Gastroesophageal sphincter (tissue), 4 donors: ENCODE data around the gene NFKB1. TPM values are rescaled to one million over a fixed set of nuclear protein-coding genes. Genes with fewer than 3 reads are reported as not detected.

Experiments used
- ATAC-seq: fragments of 150-250 bp; one replicate; pipeline ENCODE4 v1.9.1; 2016; ENCODE audit warnings: mild to moderate bottlenecking, moderate library complexity
- H3K27ac ChIP-seq, 4 donors: fragments of 200-600 bp; sonication (generic) in 3 of 4; 1 replicate in 3 of 4; 2 replicates in 1 of 4; pipeline ENCODE4 v1.5.1; 2016 to 2019
- H3K27me3 ChIP-seq: fragments of 200-600 bp; sonication (generic); one replicate; pipeline ENCODE4 v1.5.1; 2019
- H3K36me3 ChIP-seq, 2 donors: fragments of 200-600 bp; sonication (generic); one replicate each; pipeline ENCODE4 v1.5.1; 2019; ENCODE audit warnings: control low read depth in 1 of 2
- H3K4me1 ChIP-seq, 3 donors: fragments of 200-600 bp; sonication (generic); 1 replicate in 2 of 3; 2 replicates in 1 of 3; pipeline ENCODE4 v1.5.1; 2016 to 2019; ENCODE audit warnings: control low read depth in 2 of 3
- H3K4me3 ChIP-seq, 2 donors: fragments of 200-600 bp; sonication (generic); one replicate each; pipeline ENCODE4 v1.5.1; 2019; ENCODE audit warnings: mild to moderate bottlenecking in 1 of 2, moderate library complexity in 1 of 2
- H3K9me3 ChIP-seq, 3 donors: fragments of 200-600 bp; sonication (generic); one replicate each; pipeline ENCODE4 v1.5.1; 2017 to 2019; ENCODE audit warnings: control low read depth in 2 of 3
- EP300 ChIP-seq: sonication (generic); formaldehyde crosslinking; IDR thresholded peaks from one replicate; pipeline ENCODE4 v1.6.1; 2017; ENCODE audit warnings: antibody characterized with exemption, mild to moderate bottlenecking
- POLR2A ChIP-seq, 2 donors: fragments of 450-650 bp; IDR thresholded peaks; one replicate each; pipeline ENCODE4 v1.6.1; 2017; ENCODE audit warnings: antibody characterized with exemption in 2 of 2, mild to moderate bottlenecking in 2 of 2, moderate library complexity in 1 of 2
- POLR2AphosphoS5 ChIP-seq: sonication (generic); formaldehyde crosslinking; IDR thresholded peaks from one replicate; pipeline ENCODE4 v1.6.1; 2017; ENCODE audit warnings: antibody characterized with exemption
- WGBS, 2 donors: methylation state at CpG; one replicate each; pipeline ENCODE4 v1.1.5; 2018; ENCODE audit warnings: low coverage in 1 of 2; 5-methylcytosine and 5-hydroxymethylcytosine counted together
- total RNA-seq, 4 donors: library from RNA; depleted of rRNA; stranded (reverse); fragments of >200 nt; gene quantifications; one replicate each; pipeline ENCODE4 v1.1.0, GENCODE V29; 2016
- TF ChIP-seq, protein P1 (sequence below), 4 experiments: fragments of 200-600 bp in 2 of 4; fragments of 450-650 bp in 2 of 4; sonication (generic) in 1 of 4; IDR thresholded peaks; one replicate each; pipeline ENCODE4 v1.5.1; 2017 to 2019; ENCODE audit warnings: antibody characterized with exemption in 4 of 4, mild to moderate bottlenecking in 2 of 4, moderate library complexity in 2 of 4

Gene NFKB1
- total RNA-seq, 4 donors from 2014 or later, result 27.6 to 50.1 (median 43.8) TPM

DNA sequence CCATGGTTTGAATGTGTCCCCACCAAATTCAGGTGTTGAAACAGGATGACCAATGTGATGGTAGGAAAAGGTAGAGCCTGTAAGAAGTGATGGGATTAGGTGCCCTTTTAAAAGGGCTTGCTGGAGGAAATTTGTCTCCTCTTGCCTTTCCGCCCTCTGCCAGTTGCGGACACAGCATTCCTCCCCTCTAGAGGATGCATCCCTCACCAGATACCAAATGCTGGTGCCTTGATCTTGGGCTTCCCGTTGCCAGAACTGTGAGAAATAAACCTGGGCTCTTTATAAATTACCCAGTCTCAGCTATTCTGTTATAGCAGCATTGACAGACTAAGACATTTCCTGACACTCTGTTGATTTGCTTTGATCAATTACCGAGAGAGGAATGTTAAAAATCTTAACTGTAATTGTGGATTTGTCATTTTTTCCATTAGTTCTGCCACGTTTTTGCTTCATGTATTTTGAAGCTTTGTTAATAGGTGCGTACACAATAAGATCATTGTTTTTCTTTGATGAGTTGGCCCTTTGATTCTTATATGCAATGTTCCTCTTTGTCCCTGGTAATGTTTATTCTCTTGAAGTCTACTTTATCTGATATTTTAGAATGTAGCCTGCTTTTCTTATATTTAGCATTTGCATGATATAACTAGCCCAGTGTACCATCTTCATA is 13.3 kb downstream of the NFKB1 start:
- H3K27ac ChIP-seq, result no peak overlapping the region

DNA sequence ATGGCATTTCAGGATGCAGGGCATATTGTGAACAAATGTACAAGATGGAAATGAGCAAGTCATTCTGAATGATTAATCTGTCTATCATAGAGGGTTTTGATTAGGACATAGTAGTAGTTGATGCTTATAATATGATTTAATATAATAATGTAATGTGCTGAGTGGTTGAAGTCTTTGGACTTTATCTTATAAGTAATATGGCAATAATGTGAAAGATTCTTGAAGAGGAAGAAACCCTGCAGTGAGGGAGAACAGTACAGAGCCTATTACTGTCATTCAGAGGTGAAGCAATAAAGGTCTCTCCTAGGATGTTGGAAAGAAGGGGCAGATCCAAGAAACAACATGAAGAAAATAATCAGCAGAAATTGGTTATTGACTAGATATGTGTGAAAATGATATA is 16.6 kb downstream of the NFKB1 start:
- TF ChIP-seq EP300 (no peak), POLR2AphosphoS5 (no peak), POLR2A (IDR thresholded peaks at IDR 0.05) (no peak)
- TF ChIP-seq, protein P1, sequence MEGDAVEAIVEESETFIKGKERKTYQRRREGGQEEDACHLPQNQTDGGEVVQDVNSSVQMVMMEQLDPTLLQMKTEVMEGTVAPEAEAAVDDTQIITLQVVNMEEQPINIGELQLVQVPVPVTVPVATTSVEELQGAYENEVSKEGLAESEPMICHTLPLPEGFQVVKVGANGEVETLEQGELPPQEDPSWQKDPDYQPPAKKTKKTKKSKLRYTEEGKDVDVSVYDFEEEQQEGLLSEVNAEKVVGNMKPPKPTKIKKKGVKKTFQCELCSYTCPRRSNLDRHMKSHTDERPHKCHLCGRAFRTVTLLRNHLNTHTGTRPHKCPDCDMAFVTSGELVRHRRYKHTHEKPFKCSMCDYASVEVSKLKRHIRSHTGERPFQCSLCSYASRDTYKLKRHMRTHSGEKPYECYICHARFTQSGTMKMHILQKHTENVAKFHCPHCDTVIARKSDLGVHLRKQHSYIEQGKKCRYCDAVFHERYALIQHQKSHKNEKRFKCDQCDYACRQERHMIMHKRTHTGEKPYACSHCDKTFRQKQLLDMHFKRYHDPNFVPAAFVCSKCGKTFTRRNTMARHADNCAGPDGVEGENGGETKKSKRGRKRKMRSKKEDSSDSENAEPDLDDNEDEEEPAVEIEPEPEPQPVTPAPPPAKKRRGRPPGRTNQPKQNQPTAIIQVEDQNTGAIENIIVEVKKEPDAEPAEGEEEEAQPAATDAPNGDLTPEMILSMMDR (IDR thresholded peaks at IDR 0.05), result no peak
- no peaks in the 10 kb centered on the region for H3K36me3 ChIP-seq
- H3K9me3 ChIP-seq, result no peaks in the 10 kb centered on the region
- no peaks in the 10 kb centered on the region for H3K27me3 ChIP-seq
- no peak overlapping the region for H3K4me3 ChIP-seq
- peaks cover 0 to 41% (median 12%) of the 10 kb centered on the region in 3 donors for H3K4me1 ChIP-seq
- no peak overlapping the region for H3K27ac ChIP-seq
- ATAC-seq, result no peak

More for the DNA sequence above, 13.3 kb downstream of the NFKB1 start:
- TF ChIP-seq, protein P1 (IDR thresholded peaks at IDR 0.05), result no peak
- TF ChIP-seq EP300 (no peak), POLR2AphosphoS5 (no peak), POLR2A (IDR thresholded peaks at IDR 0.05) (no peak)
- H3K4me3 ChIP-seq, result no peak overlapping the region
- H3K36me3 ChIP-seq, result no peaks in the 10 kb centered on the region
- ATAC-seq, result no peak
- no peaks in the 10 kb centered on the region for H3K9me3 ChIP-seq
- H3K4me1 ChIP-seq, result peaks cover 0 to 24% (median 9%) of the 10 kb centered on the region in 3 donors
- H3K27me3 ChIP-seq, result no peaks in the 10 kb centered on the region
- WGBS, 2 donors, result 68 to 73% methylated on average over 6 of the region's 6 CpGs

DNA sequence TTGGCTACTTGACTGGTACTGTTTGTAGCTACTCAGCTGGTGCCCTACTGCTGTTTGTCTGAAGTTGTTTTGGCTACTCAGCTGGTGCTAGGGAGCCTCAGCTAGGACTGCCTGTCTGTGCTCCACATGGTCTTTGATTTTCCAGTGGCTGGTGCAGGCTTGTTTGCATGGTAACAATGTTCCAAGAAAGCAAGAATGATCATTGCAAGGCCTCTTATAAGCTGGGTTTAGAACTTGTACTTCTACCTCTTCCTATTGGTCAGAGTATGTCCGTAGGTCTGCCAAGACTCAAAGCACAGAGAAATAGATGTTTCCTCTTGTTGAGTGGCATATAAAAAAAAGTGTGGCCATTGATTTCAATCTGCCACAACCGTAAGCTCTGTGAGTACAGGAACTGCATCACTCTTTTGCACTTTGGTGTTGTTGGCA is 17.6 kb downstream of the NFKB1 start:
- ATAC-seq, result no peak
- 93 to 100% methylated on average over 1 to 2 of the region's 2 CpGs for WGBS, 2 donors
- H3K27ac ChIP-seq, result peak overlapping the region in 1 of 4 donors; percentile 9
- TF ChIP-seq EP300 (no peak), POLR2AphosphoS5 (no peak), POLR2A (IDR thresholded peaks at IDR 0.05) (no peak)
- TF ChIP-seq, protein P1 (IDR thresholded peaks at IDR 0.05), result no peak
- peaks cover 0 to 50% (median 12%) of the 10 kb centered on the region in 3 donors for H3K4me1 ChIP-seq
- H3K27me3 ChIP-seq, result no peaks in the 10 kb centered on the region
- H3K4me3 ChIP-seq, result no peak overlapping the region
- H3K36me3 ChIP-seq, result no peaks in the 10 kb centered on the region
- no peaks in the 10 kb centered on the region for H3K9me3 ChIP-seq

DNA sequence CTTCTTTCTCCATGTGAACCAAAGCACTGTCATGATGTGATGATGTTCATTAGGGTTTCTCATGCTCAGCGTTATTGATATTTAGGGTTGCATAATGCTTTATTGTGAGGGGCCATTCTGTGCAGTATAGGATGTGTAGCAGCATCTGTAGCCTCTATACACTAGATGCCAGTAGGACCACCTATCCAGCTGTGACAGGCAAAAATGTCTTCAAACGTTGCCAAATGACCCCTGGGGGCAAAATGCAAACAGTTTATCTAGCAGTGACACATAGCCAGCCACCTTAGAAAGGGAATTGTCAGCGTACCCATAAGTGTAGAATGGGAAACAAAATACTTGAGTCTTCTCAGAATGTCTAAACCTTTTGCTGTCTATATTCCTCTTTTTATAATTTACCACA is 18.8 kb downstream of the NFKB1 start:
- no peak overlapping the region for H3K27ac ChIP-seq
- no peaks in the 10 kb centered on the region for H3K9me3 ChIP-seq
- TF ChIP-seq, protein P1 (IDR thresholded peaks at IDR 0.05), result no peak
- no peak for TF ChIP-seq POLR2AphosphoS5
- no peak for TF ChIP-seq EP300
- no peak for TF ChIP-seq POLR2A (IDR thresholded peaks at IDR 0.05)
- no peaks in the 10 kb centered on the region for H3K27me3 ChIP-seq
- no peak for ATAC-seq
- H3K36me3 ChIP-seq, result no peaks in the 10 kb centered on the region
- WGBS, 2 donors, result 67 to 75% methylated on average over 2 to 3 of the region's 3 CpGs
- H3K4me3 ChIP-seq, result no peak overlapping the region
- H3K4me1 ChIP-seq, result peaks cover 0 to 51% (median 12%) of the 10 kb centered on the region in 3 donors

DNA sequence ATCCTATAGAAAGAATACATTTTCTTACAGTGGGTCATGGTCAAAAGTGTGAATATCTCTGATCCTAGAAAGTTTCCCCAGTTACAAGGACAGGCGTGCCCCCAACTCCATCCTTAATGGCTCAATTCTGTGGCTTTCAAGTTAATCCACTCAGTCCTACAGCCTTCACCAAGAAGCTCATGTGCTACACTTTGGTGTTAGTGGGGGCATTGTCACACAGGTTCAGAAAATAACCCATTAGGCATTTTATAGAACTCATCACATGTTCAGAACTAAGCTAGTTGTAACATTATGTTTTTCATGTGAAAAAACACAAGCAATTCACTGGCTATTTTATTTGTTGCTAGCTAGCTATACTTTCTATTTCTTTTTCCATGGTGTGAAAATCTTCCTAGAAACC is 20.4 kb downstream of the NFKB1 start:
- H3K4me1 ChIP-seq, result peaks cover 0 to 51% (median 12%) of the 10 kb centered on the region in 3 donors
- WGBS, 2 donors, result 85 to 92% methylated on average over 1 of the region's 1 CpG

More for the DNA sequence above, 20.4 kb downstream of the NFKB1 start:
- Histone ChIP-seq H3K4me3 (no peak overlapping the region), H3K36me3 (no peaks in the 10 kb centered on the region), H3K27me3 (no peaks in the 10 kb centered on the region), H3K27ac (no peak overlapping the region), H3K9me3 (no peaks in the 10 kb centered on the region)
- TF ChIP-seq POLR2A (IDR thresholded peaks at IDR 0.05) (no peak), POLR2AphosphoS5 (no peak), EP300 (no peak)
- TF ChIP-seq, protein P1 (IDR thresholded peaks at IDR 0.05), result no peak
- ATAC-seq, result no peak
